BE2C (cell line): Measurements from ENCODE around the gene KNL1.
"Not testable (repeated sequence)": the region's sequence is repeated elsewhere in the genome, so short reads cannot be mapped to it uniquely, and the experiment has no call there.

Source experiments
- DNase-seq: peaks from one replicate; pipeline ENCODE4 v3.0.0-alpha.2; 2020
- H3K27me3 ChIP-seq: fragments of 250-450 bp; sonication (Bioruptor Pico); 2 replicates; pipeline ENCODE4 v1.5.1; 2020; ENCODE audit warnings: mild to moderate bottlenecking
- H3K36me3 ChIP-seq: fragments of 250-450 bp; sonication (Bioruptor Pico); 2 replicates; pipeline ENCODE4 v1.5.1; 2020; ENCODE audit warnings: mild to moderate bottlenecking
- H3K4me1 ChIP-seq: fragments of 250-450 bp; sonication (Bioruptor Pico); 2 replicates; pipeline ENCODE4 v1.5.1; 2020
- H3K4me3 ChIP-seq: 2 replicates; pipeline ENCODE4 v1.5.1; 2011; ENCODE audit warnings: low read depth, low read length
- H3K9me3 ChIP-seq: fragments of 250-450 bp; sonication (Bioruptor Pico); 2 replicates; pipeline ENCODE4 v1.5.1; 2020
- CTCF ChIP-seq: IDR thresholded peaks from 2 replicates; pipeline ENCODE4 v1.5.1; 2012; ENCODE audit warnings: mild to moderate bottlenecking, low read depth, low read length

The KNL1 gene

GRCh38 chr15:40565333-40566238, 28.5 kb upstream of the KNL1 start:
- no peaks in the 10 kb centered on the region for H3K27me3 ChIP-seq
- no peak for DNase-seq
- no peaks in the 10 kb centered on the region for H3K9me3 ChIP-seq
- H3K36me3 ChIP-seq: peaks cover 7% of the 10 kb centered on the region
- no peak for TF ChIP-seq CTCF
- H3K4me3 ChIP-seq: peak overlapping the region; percentile 98
- peaks cover 4% of the 10 kb centered on the region for H3K4me1 ChIP-seq

GRCh38 chr15:40567111-40567510, 26.9 kb upstream of the KNL1 start:
- Histone ChIP-seq H3K36me3 (peaks cover 10% of the 10 kb centered on the region), H3K4me1 (peaks cover 4% of the 10 kb centered on the region), H3K27me3 (no peaks in the 10 kb centered on the region), H3K9me3 (no peaks in the 10 kb centered on the region), H3K4me3 (no peak overlapping the region)
- peak; percentile 50 for TF ChIP-seq CTCF
- no peak for DNase-seq

- peaks cover 21% of the 10 kb centered on the region for H3K36me3 ChIP-seq
- no peaks in the 10 kb centered on the region for H3K27me3 ChIP-seq
- no peaks in the 10 kb centered on the region for H3K9me3 ChIP-seq
- H3K4me1 ChIP-seq: peaks cover 4% of the 10 kb centered on the region
- DNase-seq: peak; percentile 97
- peak within 1 kb of the TSS; percentile 93 for H3K4me3 ChIP-seq
- TF ChIP-seq CTCF: no peak
Measured at GRCh38 chr15:40569129-40569953, 24.7 kb upstream of the KNL1 start, which contains the start of gene RPUSD2. TSS of gene RPUSD2 (plus strand) at chr15:40569299. CDS start at chr15:40569338, 39 bp downstream.

- no peak for DNase-seq
- H3K4me3 ChIP-seq: no peak overlapping the region
- no peaks in the 10 kb centered on the region for H3K27me3 ChIP-seq
- TF ChIP-seq CTCF: no peak
- no peaks in the 10 kb centered on the region for H3K9me3 ChIP-seq
- no peaks in the 10 kb centered on the region; the same call in 1 of the 2 replicates for H3K4me1 ChIP-seq
- H3K36me3 ChIP-seq: peaks cover 27% of the 10 kb centered on the region
Measured at GRCh38 chr15:40575113-40575512, 18.9 kb upstream of the KNL1 start.

GRCh38 chr15:40576914-40577313, 17.1 kb upstream of the KNL1 start:
- not testable (repeated sequence) for H3K27me3 ChIP-seq, H3K9me3 ChIP-seq, H3K4me3 ChIP-seq, H3K4me1 ChIP-seq, DNase-seq
- peaks cover 20% of the 10 kb centered on the region for H3K36me3 ChIP-seq

GRCh38 chr15:40578892-40579291, 15.2 kb upstream of the KNL1 start:
- Histone ChIP-seq H3K4me1 (no peaks in the 10 kb centered on the region), H3K4me3 (no peak overlapping the region), H3K27me3 (no peaks in the 10 kb centered on the region), H3K9me3 (no peaks in the 10 kb centered on the region), H3K36me3 (peaks cover 11% of the 10 kb centered on the region)
- DNase-seq: no peak
- no peak for TF ChIP-seq CTCF

GRCh38 chr15:40581796-40582195, 12.3 kb upstream of the KNL1 start:
- H3K4me1 ChIP-seq: not testable (repeated sequence)

More at GRCh38 chr15:40581796-40582195, 12.3 kb upstream of the KNL1 start:
- not testable (repeated sequence) for DNase-seq, H3K4me3 ChIP-seq, H3K36me3 ChIP-seq, H3K27me3 ChIP-seq, H3K9me3 ChIP-seq
